Measurements from ENCODE around the gene SARS1.

GRCh38 chr1:109167001-109167506 is 46.7 kb upstream of the SARS1 start:
- no peak for TF ChIP-seq EZH2 (IDR thresholded peaks at IDR 0.05)
- no peak for TF ChIP-seq POLR2AphosphoS5 (IDR thresholded peaks at IDR 0.05; ENCODE audit: borderline replicate concordance, low read depth, low read length)
- TF ChIP-seq FOXP2 (optimal IDR thresholded peaks at IDR 0.05; ENCODE audit: control extremely low read depth, extremely low read length, insufficient read depth) = no peak
